Measurements from ENCODE around the gene DNAJB6. TPM values are rescaled to one million over a fixed set of nuclear protein-coding genes. Genes with fewer than 3 reads are reported as not detected.

Gene DNAJB6
- total RNA-seq, 1 experiment from 2014 or later, result 108 TPM

DNA sequence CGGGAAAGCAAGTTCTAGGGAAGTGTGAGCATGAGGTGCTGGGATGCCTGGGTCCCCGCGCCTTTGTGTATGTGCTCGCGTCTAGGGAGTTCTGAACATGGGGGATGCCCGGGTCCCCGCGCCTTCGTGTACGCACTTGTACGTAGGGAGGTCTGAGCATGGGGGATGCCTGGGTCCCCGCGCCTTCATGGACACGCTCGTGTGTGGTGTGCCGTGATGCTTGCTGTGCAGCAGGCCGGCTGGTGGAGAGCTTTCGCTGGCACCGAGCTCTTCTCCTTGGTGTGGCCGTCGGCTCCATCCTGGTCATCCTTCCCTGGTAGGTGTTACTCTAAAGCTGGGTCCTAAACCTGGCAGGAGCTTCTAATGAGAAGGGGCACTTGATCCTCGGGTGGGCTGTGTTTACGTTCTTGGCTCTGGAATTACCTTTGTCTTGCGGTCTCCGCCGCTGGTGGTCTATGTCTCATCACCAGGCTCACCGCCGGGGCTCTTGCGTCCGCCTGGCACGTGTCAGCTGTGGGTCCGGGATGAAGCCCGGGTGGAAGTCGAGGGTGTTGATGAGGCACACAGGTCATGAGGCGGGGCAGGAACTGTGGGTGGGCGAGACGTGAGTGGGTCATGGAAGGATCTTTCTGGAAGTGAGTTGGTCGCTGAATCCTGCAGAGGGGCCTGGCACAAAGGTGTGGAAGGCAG, 63.5 kb downstream of the DNAJB6 start:
- H3K27ac Mint-ChIP-seq (ENCODE audit: unreplicated experiment), result no peak overlapping the region
- no TSS peak for BruUV-seq (replicated peaks)
- H3K4me1 Mint-ChIP-seq (ENCODE audit: low read depth, unreplicated experiment), result peaks cover 19% of the 10 kb centered on the region
- peaks cover 14% of the 10 kb centered on the region for H3K4me1 ChIP-seq
- H3K36me3 ChIP-seq (ENCODE audit: control insufficient read depth, insufficient read depth, low read length), result peaks cover 3% of the 10 kb centered on the region; the same call in 1 of the 2 replicates
- no peak overlapping the region for H3K4me3 Mint-ChIP-seq (ENCODE audit: unreplicated experiment)
- no peaks in the 10 kb centered on the region for H3K9me3 Mint-ChIP-seq (ENCODE audit: unreplicated experiment)
- TF ChIP-seq, protein P1, sequence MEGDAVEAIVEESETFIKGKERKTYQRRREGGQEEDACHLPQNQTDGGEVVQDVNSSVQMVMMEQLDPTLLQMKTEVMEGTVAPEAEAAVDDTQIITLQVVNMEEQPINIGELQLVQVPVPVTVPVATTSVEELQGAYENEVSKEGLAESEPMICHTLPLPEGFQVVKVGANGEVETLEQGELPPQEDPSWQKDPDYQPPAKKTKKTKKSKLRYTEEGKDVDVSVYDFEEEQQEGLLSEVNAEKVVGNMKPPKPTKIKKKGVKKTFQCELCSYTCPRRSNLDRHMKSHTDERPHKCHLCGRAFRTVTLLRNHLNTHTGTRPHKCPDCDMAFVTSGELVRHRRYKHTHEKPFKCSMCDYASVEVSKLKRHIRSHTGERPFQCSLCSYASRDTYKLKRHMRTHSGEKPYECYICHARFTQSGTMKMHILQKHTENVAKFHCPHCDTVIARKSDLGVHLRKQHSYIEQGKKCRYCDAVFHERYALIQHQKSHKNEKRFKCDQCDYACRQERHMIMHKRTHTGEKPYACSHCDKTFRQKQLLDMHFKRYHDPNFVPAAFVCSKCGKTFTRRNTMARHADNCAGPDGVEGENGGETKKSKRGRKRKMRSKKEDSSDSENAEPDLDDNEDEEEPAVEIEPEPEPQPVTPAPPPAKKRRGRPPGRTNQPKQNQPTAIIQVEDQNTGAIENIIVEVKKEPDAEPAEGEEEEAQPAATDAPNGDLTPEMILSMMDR (IDR thresholded peaks at IDR 0.05; ENCODE audit: insufficient read depth in 1 of 2, low read depth in 1 of 2, low read length in 1 of 2, severe bottlenecking in 1 of 2, unreplicated experiment in 1 of 2), result no peak
- no peaks in the 10 kb centered on the region for H3K9me3 ChIP-seq
- ChIA-PET CTCF (no interaction called here), POLR2A (no interaction called here)
- H3K4me3 ChIP-seq (ENCODE audit: low read depth, low read length), result no peak overlapping the region
- peaks cover 65% of the 10 kb centered on the region for H3K36me3 Mint-ChIP-seq (ENCODE audit: insufficient read depth, unreplicated experiment)
- H3K27me3 Mint-ChIP-seq (ENCODE audit: insufficient read depth, unreplicated experiment), result no peaks in the 10 kb centered on the region
- intact Hi-C loops (cut with micrococcal nuclease; ENCODE audit: unreplicated experiment), result no loop called here
- H3K27me3 ChIP-seq (replicated peaks; ENCODE audit: control insufficient read depth, insufficient read depth, low read length), result no peaks in the 10 kb centered on the region
- no peak for DNase-seq

DNA sequence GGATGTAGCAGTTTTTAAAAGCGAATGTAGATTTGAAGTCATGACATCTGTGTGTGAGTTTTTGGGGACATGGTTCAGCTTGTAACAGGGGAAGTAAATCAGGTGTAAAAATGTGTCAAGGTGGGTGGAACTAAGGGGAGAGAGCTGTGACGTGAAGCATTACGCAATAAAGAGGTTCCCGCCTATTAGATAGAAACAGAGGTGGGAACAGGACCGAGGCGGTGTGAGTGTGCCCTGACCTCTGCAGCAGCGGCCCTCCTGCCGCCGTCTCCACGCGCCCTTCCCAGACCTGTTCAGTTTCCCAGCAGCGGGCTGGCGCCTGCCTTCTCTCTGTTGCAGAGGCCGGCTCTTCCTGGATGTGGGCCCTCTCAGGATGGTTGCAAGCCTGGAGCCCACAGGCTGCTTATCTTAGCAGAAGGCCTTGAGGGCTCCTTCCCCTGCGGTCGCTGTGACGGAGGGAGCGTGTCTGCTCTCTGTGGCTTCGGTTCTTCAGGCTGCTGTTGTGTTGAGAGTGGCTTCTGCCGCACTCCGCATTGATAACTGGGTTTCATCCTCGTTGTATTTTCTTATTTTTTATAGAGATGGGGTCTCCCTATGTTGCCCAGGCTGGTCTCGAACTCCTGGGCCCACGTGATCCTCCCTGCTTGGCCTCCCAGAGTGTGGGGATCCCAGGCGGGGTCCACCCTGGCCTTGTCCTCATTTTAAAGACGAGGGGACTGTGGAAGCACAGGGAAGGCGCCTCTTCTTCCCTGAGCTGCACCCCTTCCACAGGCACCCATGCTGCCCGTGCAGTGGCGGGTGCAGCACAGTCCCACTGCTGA, 65.0 kb downstream of the DNAJB6 start:
- H3K9me3 Mint-ChIP-seq (ENCODE audit: unreplicated experiment), result no peaks in the 10 kb centered on the region
- H3K27me3 Mint-ChIP-seq (ENCODE audit: insufficient read depth, unreplicated experiment), result no peaks in the 10 kb centered on the region
- no peak overlapping the region for H3K27ac Mint-ChIP-seq (ENCODE audit: unreplicated experiment)
- no peaks in the 10 kb centered on the region for H3K27me3 ChIP-seq (replicated peaks; ENCODE audit: control insufficient read depth, insufficient read depth, low read length)
- no peak overlapping the region for H3K4me3 Mint-ChIP-seq (ENCODE audit: unreplicated experiment)
- peaks cover 3% of the 10 kb centered on the region; the same call in 1 of the 2 replicates for H3K36me3 ChIP-seq (ENCODE audit: control insufficient read depth, insufficient read depth, low read length)
- TF ChIP-seq, protein P1 (IDR thresholded peaks at IDR 0.05; ENCODE audit: insufficient read depth in 1 of 2, low read depth in 1 of 2, low read length in 1 of 2, severe bottlenecking in 1 of 2, unreplicated experiment in 1 of 2), result no peak
- no TSS peak for BruUV-seq (replicated peaks)
- DNase-seq, result no peak
- peaks cover 14% of the 10 kb centered on the region for H3K4me1 ChIP-seq
- intact Hi-C loops (cut with micrococcal nuclease; ENCODE audit: unreplicated experiment), result no loop called here
- CTCF ChIA-PET, result no interaction called here
- H3K4me3 ChIP-seq (ENCODE audit: low read depth, low read length), result no peak overlapping the region
- H3K36me3 Mint-ChIP-seq (ENCODE audit: insufficient read depth, unreplicated experiment), result peaks cover 75% of the 10 kb centered on the region
- POLR2A ChIA-PET, result no interaction called here
- H3K4me1 Mint-ChIP-seq (ENCODE audit: low read depth, unreplicated experiment), result peaks cover 19% of the 10 kb centered on the region
- no peaks in the 10 kb centered on the region for H3K9me3 ChIP-seq

DNA sequence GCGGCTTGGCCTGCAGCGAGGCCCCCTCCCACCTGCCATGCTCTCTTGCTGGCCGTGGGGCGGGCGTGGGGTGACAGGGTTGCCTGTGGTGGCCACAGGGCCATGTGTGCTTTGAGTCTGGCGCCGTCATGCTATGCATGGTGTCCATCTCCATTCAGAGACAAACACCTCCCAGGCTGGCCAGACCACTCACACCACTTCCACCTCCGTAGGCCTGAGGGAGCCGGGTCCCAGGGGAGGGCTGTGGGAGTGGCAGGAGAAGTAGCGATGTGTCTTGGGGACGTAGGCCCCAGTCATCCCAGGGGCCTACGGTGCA, 65.5 kb downstream of the DNAJB6 start:
- Mint-ChIP-seq H3K36me3 (ENCODE audit: insufficient read depth, unreplicated experiment) (peaks cover 75% of the 10 kb centered on the region), H3K4me1 (ENCODE audit: low read depth, unreplicated experiment) (peaks cover 17% of the 10 kb centered on the region)
- POLR2A ChIA-PET, result no interaction called here

More for the DNA sequence above, 65.5 kb downstream of the DNAJB6 start:
- BruUV-seq (replicated peaks), result no TSS peak
- Mint-ChIP-seq H3K9me3 (ENCODE audit: unreplicated experiment) (no peaks in the 10 kb centered on the region), H3K4me3 (ENCODE audit: unreplicated experiment) (no peak overlapping the region), H3K27me3 (ENCODE audit: insufficient read depth, unreplicated experiment) (no peaks in the 10 kb centered on the region), H3K27ac (ENCODE audit: unreplicated experiment) (no peak overlapping the region)
- CTCF ChIA-PET, result no interaction called here
- no peak for DNase-seq
- Histone ChIP-seq H3K4me1 (peaks cover 14% of the 10 kb centered on the region), H3K9me3 (no peaks in the 10 kb centered on the region), H3K4me3 (ENCODE audit: low read depth, low read length) (no peak overlapping the region), H3K36me3 (ENCODE audit: control insufficient read depth, insufficient read depth, low read length) (peaks cover 2% of the 10 kb centered on the region; the same call in 1 of the 2 replicates), H3K27me3 (replicated peaks; ENCODE audit: control insufficient read depth, insufficient read depth, low read length) (no peaks in the 10 kb centered on the region)
- intact Hi-C loops (cut with micrococcal nuclease; ENCODE audit: unreplicated experiment), result no loop called here
- TF ChIP-seq, protein P1 (IDR thresholded peaks at IDR 0.05; ENCODE audit: insufficient read depth in 1 of 2, low read depth in 1 of 2, low read length in 1 of 2, severe bottlenecking in 1 of 2, unreplicated experiment in 1 of 2), result no peak

All from Caco-2 (cell line).